ENCODE data around the gene RSPO4. TPM values are rescaled to one million over a fixed set of nuclear protein-coding genes. Genes with fewer than 3 reads are reported as not detected.

The RSPO4 gene
- total RNA-seq, 2 donors from 2014 or later, result 1.8 TPM; not detected in 1

GRCh38 chr20:952196-952795, 49.8 kb downstream of the RSPO4 start:
- TF ChIP-seq POLR2A (IDR thresholded peaks at IDR 0.05) (no peak), CTCF (IDR thresholded peaks at IDR 0.05) (no peak), POLR2AphosphoS5 (IDR thresholded peaks at IDR 0.05) (no peak)
- H3K27me3 ChIP-seq (replicated peaks; ENCODE audit: insufficient read depth), result no peaks in the 10 kb centered on the region

GRCh38 chr20:951384-952169, 50.5 kb downstream of the RSPO4 start:
- intact Hi-C loops (cut with DNase I), result no loop called here
- H3K27ac ChIP-seq, result no peak overlapping the region
- no peaks in the 10 kb centered on the region for H3K4me1 ChIP-seq (replicated peaks)
- H3K36me3 ChIP-seq, result no peaks in the 10 kb centered on the region
- H3K4me3 ChIP-seq, result no peak overlapping the region
- TF ChIP-seq POLR2AphosphoS5 (IDR thresholded peaks at IDR 0.05) (no peak), POLR2A (IDR thresholded peaks at IDR 0.05) (no peak), CTCF (IDR thresholded peaks at IDR 0.05) (no peak)
- no peaks in the 10 kb centered on the region for H3K9me3 ChIP-seq
- no peak for DNase-seq (ENCODE audit: low spot score)
- H3K27me3 ChIP-seq (replicated peaks; ENCODE audit: insufficient read depth), result no peaks in the 10 kb centered on the region
- WGBS, result 83% methylated on average over 21 of the region's 21 CpGs

More at GRCh38 chr20:952196-952795, 49.8 kb downstream of the RSPO4 start:
- no peaks in the 10 kb centered on the region for H3K4me1 ChIP-seq (replicated peaks)
- WGBS, result 79% methylated on average over 8 of the region's 8 CpGs
- H3K27ac ChIP-seq, result no peak overlapping the region
- no peaks in the 10 kb centered on the region for H3K36me3 ChIP-seq
- no peak overlapping the region for H3K4me3 ChIP-seq
- DNase-seq (ENCODE audit: low spot score), result no peak
- no peaks in the 10 kb centered on the region for H3K9me3 ChIP-seq
- intact Hi-C loops (cut with DNase I), result no loop called here

- Histone ChIP-seq H3K9me3 (no peaks in the 10 kb centered on the region), H3K4me1 (replicated peaks) (no peaks in the 10 kb centered on the region), H3K27me3 (replicated peaks; ENCODE audit: insufficient read depth) (no peaks in the 10 kb centered on the region), H3K36me3 (no peaks in the 10 kb centered on the region), H3K27ac (no peak overlapping the region), H3K4me3 (no peak overlapping the region)
- intact Hi-C loops (cut with DNase I), result no loop called here
- TF ChIP-seq POLR2A (IDR thresholded peaks at IDR 0.05) (no peak), POLR2AphosphoS5 (IDR thresholded peaks at IDR 0.05) (no peak), CTCF (IDR thresholded peaks at IDR 0.05) (no peak)
- WGBS, result 91% methylated on average over 7 of the region's 7 CpGs
- DNase-seq (ENCODE audit: low spot score), result no peak
Observed at GRCh38 chr20:949717-950116, 52.4 kb downstream of the RSPO4 start.

DNA sequence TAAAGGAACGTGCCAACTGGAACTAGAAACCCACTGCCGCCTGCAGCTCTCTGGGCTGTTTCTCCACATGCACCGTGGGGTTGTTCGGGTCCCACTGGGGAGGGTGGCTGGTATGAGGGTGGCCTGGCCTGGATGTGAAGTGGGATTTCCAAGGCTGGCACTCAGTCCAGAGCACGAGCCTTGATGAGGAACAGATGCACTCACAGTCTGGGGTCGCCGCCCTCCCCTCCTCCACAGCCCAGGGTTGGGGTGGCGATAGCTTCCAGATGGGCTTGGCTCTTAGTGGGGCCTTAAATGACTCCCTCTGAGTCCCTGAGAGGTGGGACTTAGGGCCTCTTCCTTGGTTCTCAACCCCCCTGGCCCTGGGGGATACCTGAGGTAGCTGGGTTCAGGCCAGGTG, 55.3 kb downstream of the RSPO4 start:
- no peak for TF ChIP-seq POLR2AphosphoS5 (IDR thresholded peaks at IDR 0.05)
- no peak for TF ChIP-seq POLR2A (IDR thresholded peaks at IDR 0.05)
- no peak for TF ChIP-seq CTCF (IDR thresholded peaks at IDR 0.05)
- Histone ChIP-seq H3K4me3 (no peak overlapping the region), H3K4me1 (replicated peaks) (no peaks in the 10 kb centered on the region), H3K36me3 (no peaks in the 10 kb centered on the region), H3K27me3 (replicated peaks; ENCODE audit: insufficient read depth) (no peaks in the 10 kb centered on the region), H3K27ac (no peak overlapping the region), H3K9me3 (no peaks in the 10 kb centered on the region)
- intact Hi-C loops (cut with DNase I), result no loop called here
- 79% methylated on average over 5 of the region's 8 CpGs for WGBS
- DNase-seq (ENCODE audit: low spot score), result no peak

DNA sequence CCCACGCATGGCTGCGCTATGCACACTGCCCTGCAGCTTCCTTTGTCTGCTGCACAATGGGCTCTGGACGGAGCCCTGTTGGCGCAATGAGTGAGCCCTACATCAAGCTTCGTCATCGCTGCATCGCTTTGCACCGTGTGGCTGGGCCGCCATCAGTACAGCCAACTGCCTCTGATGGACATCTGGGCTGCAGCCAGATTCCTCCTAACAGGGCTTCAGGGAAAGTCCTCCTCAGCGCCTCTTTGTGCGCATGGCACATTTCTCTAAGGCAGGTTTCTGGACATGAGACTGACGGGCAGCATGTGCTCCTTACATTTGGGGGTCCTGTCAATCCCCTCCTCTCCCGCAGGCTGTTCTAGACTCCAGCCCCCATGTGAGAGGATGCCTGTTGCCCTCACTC, 56.3 kb downstream of the RSPO4 start:
- no peak overlapping the region for H3K4me3 ChIP-seq
- WGBS, result 82% methylated on average over 13 of the region's 13 CpGs
- H3K9me3 ChIP-seq, result no peaks in the 10 kb centered on the region
- H3K27ac ChIP-seq, result no peak overlapping the region
- intact Hi-C loops (cut with DNase I), result no loop called here
- no peaks in the 10 kb centered on the region for H3K4me1 ChIP-seq (replicated peaks)
- H3K36me3 ChIP-seq, result no peaks in the 10 kb centered on the region
- no peak for DNase-seq (ENCODE audit: low spot score)
- no peaks in the 10 kb centered on the region for H3K27me3 ChIP-seq (replicated peaks; ENCODE audit: insufficient read depth)
- TF ChIP-seq POLR2A (IDR thresholded peaks at IDR 0.05) (no peak), POLR2AphosphoS5 (IDR thresholded peaks at IDR 0.05) (no peak), CTCF (IDR thresholded peaks at IDR 0.05) (no peak)
